OCI-LY7 (cell line): ENCODE data around the gene GCLC. TPM values are rescaled to one million over a fixed set of nuclear protein-coding genes. Genes with fewer than 3 reads are reported as not detected.

Source experiments
- BruUV-seq: library from RNA; stranded (reverse); fragments of 400-500 nt; replicated peaks from 2 replicates; lab custom pipeline; 2021; lab: Mats Ljungman, UMichigan
- CTCF ChIA-PET: fragments of 300-600 bp; sonication (Branson Sonifier 250); formaldehyde crosslinking; loops from one replicate; lab custom pipeline; 2022; ENCODE audit warnings: antibody characterized with exemption; ENCODE audit not compliant: unreplicated experiment; lab: Charles Lee
- POLR2A ChIA-PET: fragments of 300-600 bp; sonication (Branson Sonifier 250); formaldehyde crosslinking; loops from one replicate; lab custom pipeline; 2022; ENCODE audit warnings: antibody characterized with exemption; lab: Charles Lee
- DNase-seq: peaks from one replicate; pipeline ENCODE4 v3.0.0-alpha.2; 2015; ENCODE audit warnings: low spot score
- H2AFZ ChIP-seq: fragments of 200-600 bp; sonication (generic), shearing (Covaris generic); 2 replicates; pipeline ENCODE4 v1.6.1; 2014; ENCODE audit warnings: mild to moderate bottlenecking, antibody characterized with exemption, low read length, moderate library complexity
- H3K27ac ChIP-seq: fragments of 200-600 bp; sonication (generic); 2 replicates; pipeline ENCODE4 v1.5.1; 2014; ENCODE audit warnings: mixed run types, low read depth, mild to moderate bottlenecking, moderate library complexity, low read length, inconsistent platforms; ENCODE audit not compliant: poor library complexity, severe bottlenecking
- H3K36me3 ChIP-seq: fragments of 200-600 bp; sonication (generic); 2 replicates; pipeline ENCODE4 v1.6.1; 2014; ENCODE audit warnings: mild to moderate bottlenecking, antibody characterized with exemption, low read length, moderate library complexity, mixed read lengths; ENCODE audit not compliant: insufficient read depth
- H3K4me1 ChIP-seq: fragments of 200-600 bp; sonication (generic); 2 replicates; pipeline ENCODE4 v1.5.1; 2014; ENCODE audit warnings: mild to moderate bottlenecking, low read length; ENCODE audit not compliant: insufficient read depth, poor library complexity, severe bottlenecking
- H3K4me2 ChIP-seq: fragments of 200-600 bp; sonication (generic); 2 replicates; pipeline ENCODE4 v1.6.1; 2014; ENCODE audit warnings: mild to moderate bottlenecking, low read length
- H3K4me3 ChIP-seq: fragments of 200-600 bp; sonication (generic); 2 replicates; pipeline ENCODE4 v1.5.1; 2014; ENCODE audit warnings: mild to moderate bottlenecking, low read depth, low read length; ENCODE audit not compliant: poor library complexity, severe bottlenecking
- H3K79me2 ChIP-seq: fragments of 200-600 bp; sonication (generic); 2 replicates; pipeline ENCODE4 v1.6.1; 2016; ENCODE audit warnings: low read depth, mild to moderate bottlenecking, low read length, moderate library complexity, mixed read lengths; ENCODE audit not compliant: insufficient read depth
- H3K9me2 ChIP-seq: fragments of 200-600 bp; sonication (generic); 2 replicates; pipeline ENCODE4 v1.6.1; 2016; ENCODE audit warnings: mild to moderate bottlenecking, low read length, mixed read lengths; ENCODE audit not compliant: insufficient read depth
- H3K9me3 ChIP-seq: fragments of 200-600 bp; sonication (generic); 2 replicates; pipeline ENCODE4 v1.6.1; 2014; ENCODE audit warnings: mild to moderate bottlenecking, mixed run types, low read length, mixed read lengths
- H4K20me1 ChIP-seq: fragments of 200-600 bp; sonication (generic); 2 replicates; pipeline ENCODE4 v1.6.1; 2014; ENCODE audit warnings: mild to moderate bottlenecking, antibody characterized with exemption, low read length, moderate library complexity, mixed read lengths; ENCODE audit not compliant: insufficient read depth
- CTCF ChIP-seq: fragments of 200-600 bp; sonication (generic); conservative IDR thresholded peaks from 2 replicates; pipeline ENCODE4 v1.5.1; 2014; ENCODE audit warnings: mild to moderate bottlenecking, antibody characterized with exemption, low read length, moderate library complexity, mixed read lengths
- EZH2phosphoT487 ChIP-seq: fragments of 200-600 bp; sonication (generic); IDR thresholded peaks from 2 replicates; pipeline ENCODE4 v1.6.1; 2018; ENCODE audit warnings: low read depth, borderline replicate concordance, mild to moderate bottlenecking, mixed run types, antibody characterized with exemption, low read length, moderate library complexity, mixed read lengths
- intact Hi-C: fragments of 100-400 bp; cut with micrococcal nuclease; formaldehyde crosslinking; loops from one replicate; pipeline ENCODE4 v1.10.0; 2022; ENCODE audit not compliant: unreplicated experiment
- total RNA-seq, 2 experiments: library from RNA; depleted of rRNA in 1 of 2; stranded (reverse); fragments of >200 nt in 1 of 2; shearing (Covaris generic) in 1 of 2; gene quantifications; 2 replicates each; pipeline ENCODE4 v1.2.3, GENCODE V29; 2014 to 2022

Gene GCLC
- total RNA-seq, 2 experiments from 2014 or later: 14.3 to 30.4 TPM

GRCh38 chr6:53593001-53593488 is 48.1 kb upstream of the GCLC start:
- no TSS peak for BruUV-seq
- Histone ChIP-seq H4K20me1 (no peaks in the 10 kb centered on the region), H3K4me1 (no peaks in the 10 kb centered on the region), H3K27ac (no peak overlapping the region), H3K4me3 (no peak overlapping the region), H3K9me3 (no peaks in the 10 kb centered on the region), H2AFZ (no peak overlapping the region), H3K36me3 (no peaks in the 10 kb centered on the region), H3K9me2 (no peaks in the 10 kb centered on the region), H3K4me2 (no peak overlapping the region), H3K79me2 (no peaks in the 10 kb centered on the region)
- POLR2A ChIA-PET: no interaction called here
- CTCF ChIA-PET: no interaction called here
- DNase-seq: no peak
- TF ChIP-seq CTCF: no peak
- TF ChIP-seq EZH2phosphoT487: no peak
- intact Hi-C loops: no loop called here

GRCh38 chr6:53591873-53592272 is 47.0 kb upstream of the GCLC start:
- Histone ChIP-seq H2AFZ (no peak overlapping the region), H3K27ac (no peak overlapping the region), H3K79me2 (no peaks in the 10 kb centered on the region), H3K36me3 (no peaks in the 10 kb centered on the region), H4K20me1 (no peaks in the 10 kb centered on the region), H3K4me3 (no peak overlapping the region), H3K4me1 (no peaks in the 10 kb centered on the region), H3K4me2 (no peak overlapping the region), H3K9me2 (no peaks in the 10 kb centered on the region), H3K9me3 (no peaks in the 10 kb centered on the region)
- POLR2A ChIA-PET: no interaction called here
- CTCF ChIA-PET: no interaction called here
- no TSS peak for BruUV-seq
- intact Hi-C loops: no loop called here
- no peak for DNase-seq
- no peak for TF ChIP-seq CTCF
- TF ChIP-seq EZH2phosphoT487: no peak

- no peaks in the 10 kb centered on the region for H3K9me2 ChIP-seq
- ChIA-PET POLR2A (no interaction called here), CTCF (no interaction called here)
- H3K4me2 ChIP-seq: no peak overlapping the region
- no peak overlapping the region for H3K27ac ChIP-seq
- BruUV-seq: no TSS peak
- no peak overlapping the region for H3K4me3 ChIP-seq
- no peaks in the 10 kb centered on the region for H3K79me2 ChIP-seq
- H2AFZ ChIP-seq: no peak overlapping the region
- no peak for DNase-seq
- no peaks in the 10 kb centered on the region for H3K4me1 ChIP-seq
- TF ChIP-seq EZH2phosphoT487 (no peak), CTCF (no peak)
- intact Hi-C loops: no loop called here
- H3K9me3 ChIP-seq: no peaks in the 10 kb centered on the region
- no peaks in the 10 kb centered on the region for H4K20me1 ChIP-seq
- H3K36me3 ChIP-seq: no peaks in the 10 kb centered on the region
Measured at GRCh38 chr6:53588816-53589509, 44.1 kb upstream of the GCLC start.
